Stomach (tissue), 4 donors: ENCODE results near the gene TMPRSS11F.

Source experiments
- CTCF ChIP-seq, 7 experiments: fragments of 450-650 bp in 4 of 7; fragments of 200-600 bp in 3 of 7; sonication (generic) in 3 of 7; IDR thresholded peaks; one replicate each; pipeline ENCODE4 v1.5.1; 2016 to 2019; ENCODE audit warnings: antibody characterized with exemption in 7 of 7, control low read depth in 2 of 7, mild to moderate bottlenecking in 1 of 7
- EP300 ChIP-seq: sonication (generic); formaldehyde crosslinking; IDR thresholded peaks from one replicate; pipeline ENCODE4 v1.6.1; 2017; ENCODE audit warnings: antibody characterized with exemption
- POLR2A ChIP-seq, 4 donors: fragments of 450-650 bp; IDR thresholded peaks; one replicate each; pipeline ENCODE4 v1.6.1; 2016; ENCODE audit warnings: antibody characterized with exemption in 4 of 4, control low read depth in 2 of 4, mild to moderate bottlenecking in 1 of 4, moderate library complexity in 1 of 4
- POLR2AphosphoS5 ChIP-seq, 3 donors: sonication (generic); formaldehyde crosslinking; IDR thresholded peaks; one replicate each; pipeline ENCODE4 v1.6.1; 2016; ENCODE audit warnings: antibody characterized with exemption in 3 of 3

- TF ChIP-seq POLR2A (IDR thresholded peaks at IDR 0.05) (no peak), CTCF (IDR thresholded peaks at IDR 0.05) (no peak), POLR2AphosphoS5 (IDR thresholded peaks at IDR 0.05) (no peak), EP300 (no peak)
These were observed 52.4 kb downstream of the TMPRSS11F start for GRCh38 chr4:68077301-68077700.
